Keratinocyte (primary cell): ENCODE data around the gene BTK. TPM values are rescaled to one million over a fixed set of nuclear protein-coding genes. Genes with fewer than 3 reads are reported as not detected.
"Not testable (repeated sequence)": the region's sequence is repeated elsewhere in the genome, so short reads cannot be mapped to it uniquely, and the experiment has no call there.

Experiments used
- DNase-seq: peaks from one replicate; pipeline ENCODE4 v3.0.0-alpha.2; 2011; ENCODE audit warnings: low read depth, missing footprints, low spot score
- FAIRE-seq: peaks from 2 replicates; lab custom pipeline; 2011; peaks lifted over from hg19 to GRCh38; lab: Jason Lieb, UNC
- H2AFZ ChIP-seq: 2 replicates; pipeline ENCODE4 v1.6.0; 2012; ENCODE audit warnings: low read length, control low read depth, inconsistent platforms; ENCODE audit not compliant: control insufficient read depth
- H3K27ac ChIP-seq: 2 replicates; pipeline ENCODE4 v1.5.1; 2011; ENCODE audit warnings: low read length; ENCODE audit not compliant: control insufficient read depth, insufficient read depth
- H3K27me3 ChIP-seq: 3 replicates; pipeline ENCODE4 v1.6.0; 2011; ENCODE audit warnings: low read length; ENCODE audit not compliant: control insufficient read depth, insufficient read depth; ENCODE audit errors: extremely low read depth
- H3K36me3 ChIP-seq, 2 experiments: 2 replicates in 1 of 2; 3 replicates in 1 of 2; pipeline ENCODE4 v1.5.1; 2011; ENCODE audit warnings: low read length in 2 of 2, mild to moderate bottlenecking in 1 of 2; ENCODE audit not compliant: control insufficient read depth in 2 of 2, insufficient read depth in 2 of 2; ENCODE audit errors: extremely low read depth in 1 of 2
- H3K4me1 ChIP-seq: 3 replicates; pipeline ENCODE4 v1.5.1; 2011; ENCODE audit warnings: low read length; ENCODE audit not compliant: control insufficient read depth, insufficient read depth; ENCODE audit errors: extremely low read depth
- H3K4me2 ChIP-seq: 3 replicates; pipeline ENCODE4 v1.6.0; 2011; ENCODE audit warnings: low read depth, low read length; ENCODE audit not compliant: control insufficient read depth, insufficient read depth; ENCODE audit errors: extremely low read depth
- H3K4me3 ChIP-seq, 3 experiments: fragments of 200-600 bp in 1 of 3; sonication (generic) in 1 of 3; 2 replicates in 2 of 3; 3 replicates in 1 of 3; pipeline ENCODE4 v1.5.1; 2011 to 2016; ENCODE audit warnings: low read length in 3 of 3, mild to moderate bottlenecking in 3 of 3, control low read depth in 2 of 3, inconsistent platforms in 1 of 3, low read depth in 1 of 3, mixed read lengths in 1 of 3, mixed run types in 1 of 3, moderate library complexity in 1 of 3; ENCODE audit not compliant: control insufficient read depth in 2 of 3, insufficient read depth in 2 of 3; ENCODE audit errors: extremely low read depth in 1 of 3
- H3K79me2 ChIP-seq: 2 replicates; pipeline ENCODE4 v1.6.0; 2012; ENCODE audit warnings: low read length; ENCODE audit not compliant: control insufficient read depth, insufficient read depth
- H3K9ac ChIP-seq: 3 replicates; pipeline ENCODE4 v1.6.0; 2011; ENCODE audit warnings: low read length; ENCODE audit not compliant: control insufficient read depth, insufficient read depth; ENCODE audit errors: extremely low read depth
- H3K9me1 ChIP-seq: 3 replicates; pipeline ENCODE4 v1.6.0; 2011; ENCODE audit warnings: low read length; ENCODE audit not compliant: control insufficient read depth, insufficient read depth; ENCODE audit errors: extremely low read depth
- H3K9me3 ChIP-seq: 2 replicates; pipeline ENCODE4 v1.5.1; 2012; ENCODE audit warnings: low read depth, low read length; ENCODE audit not compliant: control insufficient read depth
- H4K20me1 ChIP-seq: 3 replicates; pipeline ENCODE4 v1.6.0; 2011; ENCODE audit warnings: low read length; ENCODE audit not compliant: control insufficient read depth, insufficient read depth; ENCODE audit errors: extremely low read depth
- EZH2 ChIP-seq: IDR thresholded peaks from one replicate; pipeline ENCODE4 v1.6.1; 2012; ENCODE audit warnings: inconsistent platforms, mild to moderate bottlenecking, low read length, moderate library complexity
- dilution Hi-C: fragments of 300-500 bp; cut with MboI; formaldehyde crosslinking; loops from one replicate; pipeline ENCODE4 v1.7.0; 2020; ENCODE audit warnings: low sequenced_read_pairs; ENCODE audit not compliant: extremely low pct_ligation_motif_present
- polyA plus RNA-seq, 5 experiments: library from polyadenylated mRNA; depleted of rRNA in 3 of 5; stranded (reverse) in 3 of 5; stranded (forward) in 1 of 5; unstranded in 1 of 5; fragments of >200 nt; gene quantifications; 1 replicate in 1 of 5; 2 replicates in 3 of 5; 3 replicates in 1 of 5; pipeline versions ENCODE4 v1.2.1 to v1.2.3, GENCODE V29; 2011 to 2012; ENCODE audit warnings: missing spikeins in 2 of 5, low read depth in 1 of 5, low replicate concordance in 1 of 5
- TF ChIP-seq, protein P1 (sequence below), 3 experiments: IDR thresholded peaks in 1 of 3; conservative IDR thresholded peaks in 1 of 3; optimal IDR thresholded peaks in 1 of 3; 2 replicates in 2 of 3; 3 replicates in 1 of 3; pipeline versions ENCODE3 to v1.5.1; 2011; ENCODE audit warnings: low read length in 3 of 3, mild to moderate bottlenecking in 3 of 3, moderate library complexity in 2 of 3, control low read depth in 1 of 3, inconsistent platforms in 1 of 3; ENCODE audit not compliant: insufficient read depth in 2 of 3; ENCODE audit errors: extremely low read depth in 1 of 3

The BTK gene
- polyA plus RNA-seq, 1 donor (not counting 4 experiments of a cell fraction or from before 2014, with no cell fraction given) = 0.05 TPM

DNA sequence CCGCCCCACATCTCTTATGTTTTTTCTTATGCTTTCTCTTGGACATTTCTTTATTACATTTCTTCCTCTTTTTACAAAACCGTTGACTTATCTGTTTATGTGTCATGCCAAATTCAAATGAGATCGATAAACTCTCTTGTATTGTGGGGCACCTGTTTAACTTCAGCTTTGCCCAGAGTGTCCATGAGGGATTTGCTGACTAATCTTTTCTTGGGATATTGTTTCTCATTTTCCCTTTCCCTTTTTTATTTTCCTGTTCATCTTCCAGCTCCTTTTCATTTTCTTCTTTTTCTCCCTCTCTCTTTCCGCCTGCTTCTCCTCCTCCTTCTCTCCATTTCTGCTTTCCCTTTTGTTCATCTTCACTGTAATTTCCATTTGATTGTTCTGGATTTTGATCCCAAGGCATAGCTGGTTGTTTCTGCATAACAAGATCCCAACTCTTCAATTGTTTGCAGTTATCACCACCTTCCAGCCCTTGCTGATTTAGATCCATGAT, 48.2 kb downstream of the BTK start:
- no peak overlapping the region for H2AFZ ChIP-seq
- no peak overlapping the region for H3K27ac ChIP-seq
- H3K4me1 ChIP-seq = no peaks in the 10 kb centered on the region
- H3K4me2 ChIP-seq = no peak overlapping the region
- no peaks in the 10 kb centered on the region for H3K36me3 ChIP-seq
- FAIRE-seq (no peak), DNase-seq (no peak)
- no peaks in the 10 kb centered on the region for H3K9me3 ChIP-seq
- H3K9ac ChIP-seq = no peak overlapping the region
- H3K9me1 ChIP-seq = no peaks in the 10 kb centered on the region
- no peaks in the 10 kb centered on the region for H3K27me3 ChIP-seq
- no peaks in the 10 kb centered on the region for H3K79me2 ChIP-seq
- no peak overlapping the region for H3K4me3 ChIP-seq
- TF ChIP-seq, protein P1, sequence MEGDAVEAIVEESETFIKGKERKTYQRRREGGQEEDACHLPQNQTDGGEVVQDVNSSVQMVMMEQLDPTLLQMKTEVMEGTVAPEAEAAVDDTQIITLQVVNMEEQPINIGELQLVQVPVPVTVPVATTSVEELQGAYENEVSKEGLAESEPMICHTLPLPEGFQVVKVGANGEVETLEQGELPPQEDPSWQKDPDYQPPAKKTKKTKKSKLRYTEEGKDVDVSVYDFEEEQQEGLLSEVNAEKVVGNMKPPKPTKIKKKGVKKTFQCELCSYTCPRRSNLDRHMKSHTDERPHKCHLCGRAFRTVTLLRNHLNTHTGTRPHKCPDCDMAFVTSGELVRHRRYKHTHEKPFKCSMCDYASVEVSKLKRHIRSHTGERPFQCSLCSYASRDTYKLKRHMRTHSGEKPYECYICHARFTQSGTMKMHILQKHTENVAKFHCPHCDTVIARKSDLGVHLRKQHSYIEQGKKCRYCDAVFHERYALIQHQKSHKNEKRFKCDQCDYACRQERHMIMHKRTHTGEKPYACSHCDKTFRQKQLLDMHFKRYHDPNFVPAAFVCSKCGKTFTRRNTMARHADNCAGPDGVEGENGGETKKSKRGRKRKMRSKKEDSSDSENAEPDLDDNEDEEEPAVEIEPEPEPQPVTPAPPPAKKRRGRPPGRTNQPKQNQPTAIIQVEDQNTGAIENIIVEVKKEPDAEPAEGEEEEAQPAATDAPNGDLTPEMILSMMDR (optimal IDR thresholded peaks at IDR 0.05 in 1 of 3, IDR thresholded peaks at IDR 0.05 in 1 of 3, conservative IDR thresholded peaks at IDR 0.05 in 1 of 3; ENCODE audit: extremely low read depth in 1 of 3, insufficient read depth in 2 of 3, low read length in 3 of 3) = no peak
- no peak for TF ChIP-seq EZH2
- no peaks in the 10 kb centered on the region for H4K20me1 ChIP-seq
- dilution Hi-C loops = no loop called here

- DNase-seq, H3K9me1 ChIP-seq, H3K9ac ChIP-seq, H3K36me3 ChIP-seq, H3K4me2 ChIP-seq, H3K79me2 ChIP-seq, FAIRE-seq, H3K4me1 ChIP-seq, H3K27me3 ChIP-seq, H3K4me3 ChIP-seq, H2AFZ ChIP-seq, dilution Hi-C loops, H3K9me3 ChIP-seq, H4K20me1 ChIP-seq, H3K27ac ChIP-seq: not testable (repeated sequence)
Measured at GRCh38 chrX:101334310-101334709, 51.7 kb downstream of the BTK start.

GRCh38 chrX:101326600-101326999, 59.4 kb downstream of the BTK start:
- H3K9ac ChIP-seq, H3K27ac ChIP-seq, H3K9me1 ChIP-seq, H3K36me3 ChIP-seq, H3K4me2 ChIP-seq, H3K27me3 ChIP-seq, H3K4me3 ChIP-seq, H3K9me3 ChIP-seq, dilution Hi-C loops, FAIRE-seq, H3K79me2 ChIP-seq, DNase-seq, H2AFZ ChIP-seq, H4K20me1 ChIP-seq, H3K4me1 ChIP-seq: not testable (repeated sequence)
